GM12865 (cell line): ENCODE results near the gene EOMES.

Source experiments
- DNase-seq: peaks from one replicate; pipeline ENCODE4 v3.0.0; 2010; ENCODE audit warnings: low read depth
- H3K4me3 ChIP-seq: 2 replicates; pipeline ENCODE4 v1.5.1; 2011; ENCODE audit warnings: mild to moderate bottlenecking, low read depth, low read length, control low read depth
- TF ChIP-seq, protein P1 (sequence below): IDR thresholded peaks from 2 replicates; pipeline ENCODE4 v1.5.1; 2011; ENCODE audit warnings: low read length, control low read depth, low read depth, inconsistent platforms; ENCODE audit not compliant: insufficient read depth; ENCODE audit errors: missing control alignments

The EOMES gene

GRCh38 chr3:27720899-27721716 lies 1.0 kb downstream of the EOMES start:
- no peak for DNase-seq
- H3K4me3 ChIP-seq, result peak overlapping the region; percentile 42
- TF ChIP-seq, protein P1, sequence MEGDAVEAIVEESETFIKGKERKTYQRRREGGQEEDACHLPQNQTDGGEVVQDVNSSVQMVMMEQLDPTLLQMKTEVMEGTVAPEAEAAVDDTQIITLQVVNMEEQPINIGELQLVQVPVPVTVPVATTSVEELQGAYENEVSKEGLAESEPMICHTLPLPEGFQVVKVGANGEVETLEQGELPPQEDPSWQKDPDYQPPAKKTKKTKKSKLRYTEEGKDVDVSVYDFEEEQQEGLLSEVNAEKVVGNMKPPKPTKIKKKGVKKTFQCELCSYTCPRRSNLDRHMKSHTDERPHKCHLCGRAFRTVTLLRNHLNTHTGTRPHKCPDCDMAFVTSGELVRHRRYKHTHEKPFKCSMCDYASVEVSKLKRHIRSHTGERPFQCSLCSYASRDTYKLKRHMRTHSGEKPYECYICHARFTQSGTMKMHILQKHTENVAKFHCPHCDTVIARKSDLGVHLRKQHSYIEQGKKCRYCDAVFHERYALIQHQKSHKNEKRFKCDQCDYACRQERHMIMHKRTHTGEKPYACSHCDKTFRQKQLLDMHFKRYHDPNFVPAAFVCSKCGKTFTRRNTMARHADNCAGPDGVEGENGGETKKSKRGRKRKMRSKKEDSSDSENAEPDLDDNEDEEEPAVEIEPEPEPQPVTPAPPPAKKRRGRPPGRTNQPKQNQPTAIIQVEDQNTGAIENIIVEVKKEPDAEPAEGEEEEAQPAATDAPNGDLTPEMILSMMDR, result no peak

GRCh38 chr3:27719314-27720003 lies 2.7 kb downstream of the EOMES start:
- DNase-seq, result no peak
- TF ChIP-seq, protein P1, result no peak
- no peak overlapping the region for H3K4me3 ChIP-seq

DNA sequence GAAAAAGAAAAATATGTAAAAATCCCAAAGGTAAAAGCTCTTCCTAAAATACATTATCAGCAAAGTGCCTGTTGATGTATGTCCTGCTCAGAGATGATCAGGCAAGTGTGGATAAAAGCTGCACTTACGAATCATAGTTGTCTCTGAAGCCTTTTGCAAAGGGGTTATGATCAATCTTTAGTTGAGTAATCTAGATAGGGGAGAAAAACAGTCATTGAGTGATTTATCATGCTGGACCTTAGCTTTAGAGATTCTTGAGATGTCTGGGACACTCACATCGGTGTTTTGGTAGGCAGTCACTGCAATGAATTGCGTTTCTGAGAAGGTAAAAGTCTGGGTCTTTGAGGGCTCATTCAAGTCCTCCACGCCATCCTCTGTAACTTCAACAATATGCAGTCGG lies 3.7 kb downstream of the EOMES start:
- no peak overlapping the region for H3K4me3 ChIP-seq
- DNase-seq, result no peak
- TF ChIP-seq, protein P1, result no peak

DNA sequence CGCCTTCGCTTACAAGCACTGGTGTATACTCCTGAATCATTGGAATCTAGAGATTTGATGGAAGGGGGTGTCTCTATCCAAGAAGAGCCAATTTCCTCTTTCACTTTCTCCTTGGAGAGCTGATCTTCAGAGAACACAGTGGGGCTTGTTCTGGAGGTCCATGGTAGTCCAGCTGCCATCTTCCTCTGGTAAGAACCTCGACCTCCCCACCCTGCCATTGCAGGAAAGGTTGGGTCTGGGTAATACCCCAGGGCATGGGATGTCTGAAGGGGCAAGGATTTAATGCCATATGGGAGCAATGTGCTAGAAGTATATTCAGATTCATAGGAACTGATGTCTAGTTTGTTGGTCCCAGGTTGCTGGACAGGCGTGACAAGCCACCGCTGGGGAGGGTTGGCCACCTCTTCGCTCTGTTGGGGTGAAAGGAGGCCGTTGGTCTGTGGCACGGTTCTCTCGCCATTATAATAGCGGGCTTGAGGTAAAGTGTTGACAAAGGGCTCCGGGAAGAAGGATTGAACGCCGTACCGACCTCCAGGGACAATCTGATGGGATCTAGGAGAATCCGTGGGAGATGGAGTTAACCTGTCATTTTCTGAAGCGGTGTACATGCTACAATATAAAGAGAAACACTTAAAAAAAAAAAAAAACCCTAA lies 4.8 kb downstream of the EOMES start:
- TF ChIP-seq, protein P1, result no peak
- H3K4me3 ChIP-seq, result no peak overlapping the region
- no peak for DNase-seq

GRCh38 chr3:27716309-27716708 lies 5.8 kb downstream of the EOMES start:
- TF ChIP-seq, protein P1, result no peak
- no peak overlapping the region for H3K4me3 ChIP-seq
- no peak for DNase-seq

DNA sequence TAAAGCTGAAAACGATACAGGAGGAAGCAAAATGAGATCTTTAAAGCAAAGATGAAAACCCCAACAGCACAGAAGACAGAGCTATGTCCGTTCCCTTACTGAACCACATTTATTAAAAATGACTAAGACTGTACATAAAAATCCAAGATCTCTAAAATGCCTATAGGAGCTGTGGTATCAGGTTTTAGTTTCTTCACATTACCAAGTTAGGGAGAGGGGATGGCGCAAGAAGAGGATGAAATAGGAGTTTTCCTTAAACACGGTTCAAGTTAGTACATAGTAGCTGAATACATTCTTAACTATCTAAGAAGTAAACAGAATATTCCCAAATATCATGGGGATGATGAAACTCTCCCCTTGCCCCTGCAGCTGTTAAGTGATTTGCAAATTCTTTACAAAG lies 6.3 kb downstream of the EOMES start:
- TF ChIP-seq, protein P1, result no peak
- H3K4me3 ChIP-seq, result no peak overlapping the region

More for the DNA sequence above, 6.3 kb downstream of the EOMES start:
- DNase-seq, result no peak
